ENCODE results near the gene FNDC3B.

GRCh38 chr3:172317481-172317880 lies 278.1 kb downstream of the FNDC3B start:
- no peak for TF ChIP-seq MAX (IDR thresholded peaks at IDR 0.05; ENCODE audit: insufficient read depth, insufficient read length)
- TF ChIP-seq POLR2A (IDR thresholded peaks at IDR 0.05; ENCODE audit: low read depth, low read length): no peak
- no peak for TF ChIP-seq CTCF (IDR thresholded peaks at IDR 0.05; ENCODE audit: extremely low read depth in 1 of 2, insufficient read depth in 1 of 2, low read depth in 1 of 2, low read length in 2 of 2)
- TF ChIP-seq EZH2 (IDR thresholded peaks at IDR 0.05; ENCODE audit: borderline replicate concordance, low read depth, low read length, severe bottlenecking): no peak
- TF ChIP-seq JUN (IDR thresholded peaks at IDR 0.05; ENCODE audit: borderline replicate concordance, insufficient read depth, insufficient read length, low read depth): no peak
- no peak for TF ChIP-seq MYC (IDR thresholded peaks at IDR 0.05; ENCODE audit: low read depth, low read length)
- TF ChIP-seq FOS (IDR thresholded peaks at IDR 0.05; ENCODE audit: borderline replicate concordance, insufficient read depth, low read length): no peak
- TF ChIP-seq POLR2AphosphoS5 (IDR thresholded peaks at IDR 0.05; ENCODE audit: insufficient read depth, low read depth, low read length): no peak
